ENCODE measurements around the gene TMEM115. TPM values are rescaled to one million over a fixed set of nuclear protein-coding genes. Genes with fewer than 3 reads are reported as not detected.

Gene TMEM115
- total and polyA plus RNA-seq, 8 donors = 13.8 to 29.2 (median 16.8) TPM

DNA sequence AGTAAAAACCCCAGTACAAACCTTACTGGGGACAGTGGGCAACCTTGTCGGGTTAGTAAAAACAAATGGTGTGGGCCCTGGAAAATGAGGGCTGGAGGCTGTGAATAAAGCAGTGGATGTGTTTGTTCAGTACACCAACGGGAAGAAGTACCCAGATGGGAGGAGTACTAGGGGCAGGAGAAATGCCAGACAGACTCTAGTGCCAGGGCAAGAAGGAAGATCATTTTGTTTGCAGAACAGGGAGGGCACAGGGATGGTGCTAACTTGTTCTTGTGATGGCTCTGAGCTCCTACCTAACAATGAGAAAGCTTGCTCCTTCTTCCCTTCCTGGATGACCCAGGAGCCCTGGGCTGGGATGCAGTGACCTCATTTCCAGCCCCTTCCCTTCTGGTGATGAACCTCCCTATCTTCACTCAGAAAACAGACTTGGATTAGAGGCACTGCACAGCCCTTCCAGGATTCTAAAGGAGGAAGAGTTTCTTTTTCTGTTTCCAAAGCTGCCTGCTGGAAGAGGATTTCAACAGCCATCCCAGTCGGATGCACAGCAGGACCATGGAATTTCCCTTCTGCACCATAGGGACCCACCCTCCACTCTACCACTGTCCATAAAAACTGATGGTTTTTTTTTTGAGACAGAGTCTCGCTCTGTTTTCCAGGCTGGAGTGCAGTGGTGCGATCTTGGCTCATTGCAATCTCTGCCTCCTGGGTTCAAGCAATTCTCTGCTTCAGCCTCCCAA is 24.8 kb downstream of the TMEM115 start:
- Histone ChIP-seq H3K4me3 (peak overlapping the region in 1 of 4 donors; percentile 72), H3K27ac (peak overlapping the region in 2 of 4 donors; percentile 1 to 95), H3K27me3 (no peaks in the 10 kb centered on the region), H3K36me3 (peaks cover 8 to 27% (median 20%) of the 10 kb centered on the region in 3 donors), H3K9me3 (no peaks in the 10 kb centered on the region), H3K4me1 (peaks cover 10 to 42% (median 28%) of the 10 kb centered on the region in 3 donors)
- no peak for FAIRE-seq
- TF ChIP-seq, protein P1, sequence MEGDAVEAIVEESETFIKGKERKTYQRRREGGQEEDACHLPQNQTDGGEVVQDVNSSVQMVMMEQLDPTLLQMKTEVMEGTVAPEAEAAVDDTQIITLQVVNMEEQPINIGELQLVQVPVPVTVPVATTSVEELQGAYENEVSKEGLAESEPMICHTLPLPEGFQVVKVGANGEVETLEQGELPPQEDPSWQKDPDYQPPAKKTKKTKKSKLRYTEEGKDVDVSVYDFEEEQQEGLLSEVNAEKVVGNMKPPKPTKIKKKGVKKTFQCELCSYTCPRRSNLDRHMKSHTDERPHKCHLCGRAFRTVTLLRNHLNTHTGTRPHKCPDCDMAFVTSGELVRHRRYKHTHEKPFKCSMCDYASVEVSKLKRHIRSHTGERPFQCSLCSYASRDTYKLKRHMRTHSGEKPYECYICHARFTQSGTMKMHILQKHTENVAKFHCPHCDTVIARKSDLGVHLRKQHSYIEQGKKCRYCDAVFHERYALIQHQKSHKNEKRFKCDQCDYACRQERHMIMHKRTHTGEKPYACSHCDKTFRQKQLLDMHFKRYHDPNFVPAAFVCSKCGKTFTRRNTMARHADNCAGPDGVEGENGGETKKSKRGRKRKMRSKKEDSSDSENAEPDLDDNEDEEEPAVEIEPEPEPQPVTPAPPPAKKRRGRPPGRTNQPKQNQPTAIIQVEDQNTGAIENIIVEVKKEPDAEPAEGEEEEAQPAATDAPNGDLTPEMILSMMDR (IDR thresholded peaks at IDR 0.05) = no peak
- 61 to 63% methylated on average over 5 of the region's 5 CpGs for WGBS, 2 donors
- DNase-seq = no peak
- intact Hi-C loops (cut with DNase I) = no loop called here
- ATAC-seq = no peak

DNA sequence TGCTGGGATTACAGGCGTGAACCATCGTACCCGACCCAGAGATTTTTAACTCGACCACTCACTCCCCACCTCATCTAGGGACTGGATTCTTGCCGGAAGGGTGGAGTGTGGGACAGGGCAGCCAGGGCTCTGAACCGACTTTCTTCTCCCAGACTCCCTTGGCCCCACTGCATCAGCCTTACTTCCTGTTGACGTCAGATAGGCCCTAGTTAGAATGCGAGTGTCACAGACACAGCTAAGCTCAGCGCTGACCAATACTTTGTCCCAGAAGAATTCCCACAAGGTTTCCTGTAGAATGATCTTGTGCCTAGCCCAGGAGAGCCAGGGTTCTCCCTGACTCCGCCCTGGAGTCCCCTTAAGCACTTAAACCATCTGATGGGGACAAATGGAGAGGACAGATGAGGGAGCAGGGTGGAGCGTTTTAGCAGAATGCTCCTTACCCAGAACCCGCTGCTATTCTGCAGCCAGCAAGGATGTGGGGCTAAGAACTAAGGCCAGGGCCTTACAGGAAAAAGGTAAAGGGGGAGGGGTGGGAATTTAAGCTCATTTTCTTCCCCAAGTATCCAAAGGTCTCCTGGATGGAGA is 25.5 kb downstream of the TMEM115 start:
- ATAC-seq = no peak
- H3K4me1 ChIP-seq = peaks cover 10 to 44% (median 28%) of the 10 kb centered on the region in 3 donors
- intact Hi-C loops (cut with DNase I) = no loop called here
- 62 to 68% methylated on average over 12 of the region's 12 CpGs for WGBS, 2 donors
- peaks cover 8 to 27% (median 22%) of the 10 kb centered on the region in 3 donors for H3K36me3 ChIP-seq
- H3K9me3 ChIP-seq = no peaks in the 10 kb centered on the region
- FAIRE-seq = no peak
- H3K27me3 ChIP-seq = no peaks in the 10 kb centered on the region
- TF ChIP-seq, protein P1 (IDR thresholded peaks at IDR 0.05) = no peak
- H3K4me3 ChIP-seq = no peak overlapping the region
- DNase-seq = peak in 1 of 6 donors; percentile 25
- H3K27ac ChIP-seq = peak overlapping the region in 3 of 4 donors; percentile 1 to 52 (median 3)

DNA sequence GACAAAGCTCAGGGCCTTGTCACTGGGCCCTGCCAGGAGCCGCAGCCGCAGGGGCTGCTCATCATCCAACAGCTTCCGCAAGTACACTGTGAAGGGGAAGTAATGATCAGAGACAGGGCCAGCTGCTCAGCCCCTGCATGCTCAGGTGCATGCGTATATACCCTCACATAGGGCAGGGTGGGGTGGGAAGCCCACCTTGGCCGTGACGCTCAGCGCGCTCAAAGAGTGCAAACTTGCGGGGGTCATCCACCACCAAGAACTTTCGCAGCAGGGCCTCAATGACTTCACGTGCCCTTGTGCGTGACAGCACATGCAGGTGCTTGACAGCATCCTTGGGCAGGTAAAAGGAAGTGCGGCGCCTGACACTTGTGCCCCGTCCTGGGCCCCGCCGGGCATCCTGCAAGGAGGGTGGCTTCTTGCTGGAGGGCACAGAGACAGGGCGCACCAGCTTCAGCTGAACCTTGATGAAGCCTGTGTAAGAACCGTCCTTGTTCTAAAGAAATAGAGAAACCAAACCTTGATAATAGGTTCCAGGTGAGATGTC is 27.9 kb downstream of the TMEM115 start:
- H3K4me3 ChIP-seq = no peak overlapping the region
- TF ChIP-seq, protein P1 (IDR thresholded peaks at IDR 0.05) = no peak
- peaks cover 18 to 47% (median 24%) of the 10 kb centered on the region in 3 donors for H3K4me1 ChIP-seq
- peaks cover 8 to 27% (median 22%) of the 10 kb centered on the region in 3 donors for H3K36me3 ChIP-seq
- intact Hi-C loops (cut with DNase I) = no loop called here
- 93 to 95% methylated on average over 19 of the region's 19 CpGs for WGBS, 2 donors
- DNase-seq (peak in 2 of 6 donors; percentile 27 to 68), ATAC-seq (no peak), FAIRE-seq (no peak)
- no peak overlapping the region for H3K27ac ChIP-seq
- H3K9me3 ChIP-seq = no peaks in the 10 kb centered on the region
- no peaks in the 10 kb centered on the region for H3K27me3 ChIP-seq

DNA sequence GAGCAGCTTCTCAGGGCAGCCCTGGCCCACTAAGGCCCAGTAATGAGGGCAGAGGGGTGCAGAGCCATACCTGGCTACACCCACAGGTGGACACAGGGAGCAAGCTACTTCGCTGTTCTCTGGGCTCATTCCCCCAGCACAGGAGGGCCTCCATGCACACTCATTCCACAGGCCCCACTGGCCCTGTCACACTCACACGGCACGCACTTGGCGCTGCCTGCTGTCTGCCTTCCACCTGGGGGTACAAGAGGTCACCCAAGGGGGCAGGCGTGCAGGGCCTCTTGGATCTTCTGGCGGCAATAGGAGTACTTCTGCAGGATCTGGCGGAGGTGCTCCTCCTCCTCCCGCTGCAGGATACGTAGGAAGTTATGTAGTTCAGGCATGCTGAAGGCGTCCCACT is 29.0 kb downstream of the TMEM115 start:
- Histone ChIP-seq H3K27ac (no peak overlapping the region), H3K4me3 (no peak overlapping the region), H3K36me3 (peaks cover 8 to 34% (median 22%) of the 10 kb centered on the region in 3 donors), H3K9me3 (no peaks in the 10 kb centered on the region), H3K4me1 (peaks cover 18 to 37% (median 23%) of the 10 kb centered on the region in 3 donors), H3K27me3 (no peaks in the 10 kb centered on the region)
- DNase-seq (peak in 1 of 6 donors; percentile 47), ATAC-seq (no peak), FAIRE-seq (no peak)
- WGBS, 2 donors = 90 to 92% methylated on average over 10 of the region's 10 CpGs
- intact Hi-C loops (cut with DNase I) = no loop called here
- TF ChIP-seq, protein P1 (IDR thresholded peaks at IDR 0.05) = no peak
